ENCODE measurements around the gene UROC1. TPM values are rescaled to one million over a fixed set of nuclear protein-coding genes. Genes with fewer than 3 reads are reported as not detected.

UROC1 gene
- total RNA-seq, 1 donor from 2014 or later = not detected

GRCh38 chr3:126527455-126528211, 10.1 kb upstream of the UROC1 start:
- H3K27me3 Mint-ChIP-seq (ENCODE audit: low read depth) = peaks cover 54% of the 10 kb centered on the region
- peaks cover 3% of the 10 kb centered on the region for H3K4me1 Mint-ChIP-seq
- H3K4me3 Mint-ChIP-seq = no peak overlapping the region
- no peaks in the 10 kb centered on the region for H3K9me3 Mint-ChIP-seq
- H3K27ac Mint-ChIP-seq = no peak overlapping the region
- no peak for DNase-seq (ENCODE audit: low spot score in 2 of 2, unreplicated experiment in 2 of 2)
- TF ChIP-seq CTCF (IDR thresholded peaks at IDR 0.05; ENCODE audit: unreplicated experiment) = no peak
- H3K36me3 Mint-ChIP-seq = no peaks in the 10 kb centered on the region

GRCh38 chr3:126527006-126527405, 9.4 kb upstream of the UROC1 start:
- peaks cover 3% of the 10 kb centered on the region for H3K4me1 Mint-ChIP-seq
- H3K27ac Mint-ChIP-seq = no peak overlapping the region
- H3K4me3 Mint-ChIP-seq = no peak overlapping the region
- no peaks in the 10 kb centered on the region for H3K36me3 Mint-ChIP-seq
- no peak for DNase-seq (ENCODE audit: low spot score in 2 of 2, unreplicated experiment in 2 of 2)
- no peaks in the 10 kb centered on the region for H3K9me3 Mint-ChIP-seq
- no peak for TF ChIP-seq CTCF (IDR thresholded peaks at IDR 0.05; ENCODE audit: unreplicated experiment)
- peaks cover 55% of the 10 kb centered on the region for H3K27me3 Mint-ChIP-seq (ENCODE audit: low read depth)

GRCh38 chr3:126526668-126527005, 9.1 kb upstream of the UROC1 start:
- Mint-ChIP-seq H3K4me1 (peaks cover 3% of the 10 kb centered on the region), H3K27me3 (ENCODE audit: low read depth) (peaks cover 53% of the 10 kb centered on the region), H3K4me3 (no peak overlapping the region), H3K27ac (no peak overlapping the region), H3K36me3 (no peaks in the 10 kb centered on the region), H3K9me3 (no peaks in the 10 kb centered on the region)
- no peak for TF ChIP-seq CTCF (IDR thresholded peaks at IDR 0.05; ENCODE audit: unreplicated experiment)
- DNase-seq (ENCODE audit: low spot score in 2 of 2, unreplicated experiment in 2 of 2) = no peak

GRCh38 chr3:126525853-126526667, 8.5 kb upstream of the UROC1 start:
- Mint-ChIP-seq H3K27ac (no peak overlapping the region), H3K4me3 (no peak overlapping the region), H3K36me3 (no peaks in the 10 kb centered on the region), H3K9me3 (no peaks in the 10 kb centered on the region), H3K27me3 (ENCODE audit: low read depth) (peaks cover 54% of the 10 kb centered on the region), H3K4me1 (peaks cover 3% of the 10 kb centered on the region)
- no peak for DNase-seq (ENCODE audit: low spot score in 2 of 2, unreplicated experiment in 2 of 2)
- TF ChIP-seq CTCF (IDR thresholded peaks at IDR 0.05; ENCODE audit: unreplicated experiment) = no peak

GRCh38 chr3:126525091-126525852, 7.7 kb upstream of the UROC1 start:
- Mint-ChIP-seq H3K4me1 (peaks cover 3% of the 10 kb centered on the region), H3K36me3 (no peaks in the 10 kb centered on the region), H3K4me3 (no peak overlapping the region), H3K27ac (no peak overlapping the region), H3K27me3 (ENCODE audit: low read depth) (peaks cover 58% of the 10 kb centered on the region), H3K9me3 (no peaks in the 10 kb centered on the region)
- no peak for TF ChIP-seq CTCF (IDR thresholded peaks at IDR 0.05; ENCODE audit: unreplicated experiment)
- no peak for DNase-seq (ENCODE audit: low spot score in 2 of 2, unreplicated experiment in 2 of 2)
